HEK293T (cell line): ENCODE data around the gene BCR.

Experiments
- BHLHE40 ChIP-seq: fragments of 450-650 bp; IDR thresholded peaks from 2 replicates; pipeline ENCODE4 v1.6.1; 2016; ENCODE audit warnings: mild to moderate bottlenecking, moderate library complexity, borderline replicate concordance
- FOXA1 ChIP-seq: fragments of 450-650 bp; IDR thresholded peaks from 2 replicates; pipeline ENCODE4 v1.6.1; 2016; ENCODE audit warnings: mild to moderate bottlenecking
- FOXK2 ChIP-seq: fragments of 450-650 bp; IDR thresholded peaks from 2 replicates; pipeline ENCODE4 v1.6.1; 2016; ENCODE audit warnings: mild to moderate bottlenecking
- FOXM1 ChIP-seq: fragments of 450-650 bp; IDR thresholded peaks from 2 replicates; pipeline ENCODE4 v1.6.1; 2017; ENCODE audit warnings: mild to moderate bottlenecking, borderline replicate concordance
- NFRKB ChIP-seq: fragments of 450-650 bp; IDR thresholded peaks from 2 replicates; pipeline ENCODE4 v1.6.1; 2016; ENCODE audit warnings: mild to moderate bottlenecking, moderate library complexity
- SP1 ChIP-seq: fragments of 450-650 bp; IDR thresholded peaks from 2 replicates; pipeline ENCODE4 v1.6.1; 2017
- SUZ12 ChIP-seq: fragments of 450-650 bp; IDR thresholded peaks from 2 replicates; pipeline ENCODE4 v1.6.1; 2016; ENCODE audit warnings: mild to moderate bottlenecking
- TARDBP ChIP-seq: fragments of 450-650 bp; IDR thresholded peaks from 2 replicates; pipeline ENCODE4 v1.6.1; 2016

GRCh38 chr22:23279781-23280180, 99.5 kb downstream of the BCR start:
- TF ChIP-seq FOXK2 (no peak), FOXA1 (no peak), SP1 (no peak), FOXM1 (no peak), BHLHE40 (no peak), NFRKB (no peak), TARDBP (no peak), SUZ12 (no peak)
